Stimulated activated CD4-positive, alpha-beta T cell treated with anti-CD3 and anti-CD28 coated beads, Interleukin-2, amount 100 ng/mL, for 4 hours (primary cell): Measurements from ENCODE around the gene FAM156A.
"Not testable (repeated sequence)": the region's sequence is repeated elsewhere in the genome, so short reads cannot be mapped to it uniquely, and the experiment has no call there.

Source experiments
- DNase-seq: peaks from one replicate; pipeline ENCODE4 v3.0.0-alpha.2; 2020; ENCODE audit warnings: low read depth

Gene FAM156A

GRCh38 chrX:52958113-52958959 lies at the start of gene FAM156A:
FAM156A (minus strand) TSS chrX:52958518; CDS start chrX:52948588, 9,930 bp downstream.
- not testable (repeated sequence) for DNase-seq

- DNase-seq, result no peak
These were observed 47.0 kb upstream of the FAM156A start for GRCh38 chrX:53005327-53005726.

- DNase-seq, result no peak
These were observed 46.5 kb upstream of the FAM156A start for GRCh38 chrX:53004811-53005210.

GRCh38 chrX:53004038-53004437 lies 45.7 kb upstream of the FAM156A start:
- DNase-seq, result no peak

- DNase-seq, result no peak
These were observed 44.8 kb upstream of the FAM156A start for GRCh38 chrX:53003111-53003510.

GRCh38 chrX:53001958-53002357 lies 43.6 kb upstream of the FAM156A start:
- no peak for DNase-seq

GRCh38 chrX:53000447-53001135 lies 42.3 kb upstream of the FAM156A start:
- no peak for DNase-seq

GRCh38 chrX:52995987-52996331 lies 37.6 kb upstream of the FAM156A start:
- DNase-seq, result no peak

GRCh38 chrX:52995135-52995986 lies 37.0 kb upstream of the FAM156A start:
- peak; percentile 87 for DNase-seq

- DNase-seq, result no peak
These were observed 32.5 kb upstream of the FAM156A start for GRCh38 chrX:52990848-52991247.

GRCh38 chrX:52990011-52990631 lies 31.8 kb upstream of the FAM156A start:
- DNase-seq, result peak; percentile 16

GRCh38 chrX:52988985-52989917 lies 30.9 kb upstream of the FAM156A start:
- no peak for DNase-seq

GRCh38 chrX:52983321-52984000 lies 25.1 kb upstream of the FAM156A start:
- DNase-seq, result no peak

- no peak for DNase-seq
These were observed 21.7 kb upstream of the FAM156A start for GRCh38 chrX:52979993-52980392.

GRCh38 chrX:52979568-52979967 lies 21.2 kb upstream of the FAM156A start:
- DNase-seq, result no peak

- no peak for DNase-seq
These were observed 19.6 kb upstream of the FAM156A start for GRCh38 chrX:52977953-52978352.

- not testable (repeated sequence) for DNase-seq
These were observed 17.3 kb upstream of the FAM156A start for GRCh38 chrX:52975576-52975975.

- DNase-seq, result not testable (repeated sequence)
These were observed 16.1 kb upstream of the FAM156A start for GRCh38 chrX:52974336-52974992.

- DNase-seq, result not testable (repeated sequence)
These were observed 9.6 kb upstream of the FAM156A start for GRCh38 chrX:52967922-52968321.
